Lower lobe of right lung (tissue), 2 donors: Measurements from ENCODE around the gene TMCC2. TPM values are rescaled to one million over a fixed set of nuclear protein-coding genes. Genes with fewer than 3 reads are reported as not detected.
A peak's percentile ranks its signal among the peaks of the same experiment; 100 is the strongest.

ENCODE experiments used
- ATAC-seq, 2 donors: fragments of 200-7000 bp; cut with Tn5 transposase; one replicate each; pipeline ENCODE4 v1.9.1; 2020 to 2022; ENCODE audit warnings: mild to moderate bottlenecking in 2 of 2, moderate library complexity in 2 of 2
- DNase-seq: peaks from one replicate; pipeline ENCODE4 v3.0.0-alpha.2; 2020
- H3K27ac ChIP-seq: fragments of 200-600 bp; one replicate; pipeline ENCODE4 v1.8.0; 2022
- H3K27me3 ChIP-seq: fragments of 200-600 bp; one replicate; pipeline ENCODE4 v1.8.0; 2022; ENCODE audit warnings: low read depth
- H3K36me3 ChIP-seq: fragments of 200-600 bp; one replicate; pipeline ENCODE4 v1.8.0; 2022; ENCODE audit warnings: mild to moderate bottlenecking
- H3K4me1 ChIP-seq: fragments of 200-600 bp; one replicate; pipeline ENCODE4 v1.8.0; 2022
- H3K4me3 ChIP-seq: fragments of 200-600 bp; one replicate; pipeline ENCODE4 v1.8.0; 2022; ENCODE audit warnings: mild to moderate bottlenecking
- H3K9me3 ChIP-seq: fragments of 200-600 bp; one replicate; pipeline ENCODE4 v1.8.0; 2022
- intact Hi-C: fragments of 100-400 bp; cut with DNase I; formaldehyde crosslinking; loops from one replicate; pipeline ENCODE4 v1.11.0; 2022
- total RNA-seq: library from RNA; stranded (reverse); fragmentation: NEBNext Ultra II Directional; extraction: Animal tissue kit (Norgen Biotek cat#: 25700); gene quantifications from one replicate; pipeline ENCODE4 v1.2.1, GENCODE V29; 2021
- TF ChIP-seq, protein P1 (sequence below): fragments of 200-600 bp; IDR thresholded peaks from one replicate; pipeline ENCODE4 v1.8.0; 2022; ENCODE audit warnings: antibody characterized with exemption, mild to moderate bottlenecking
- donor health status: DM: no; HTN: yes; CAD: no; lungs with severe emphysema.

Gene TMCC2
- total RNA-seq, 1 donor from 2014 or later = 3.0 TPM

DNA sequence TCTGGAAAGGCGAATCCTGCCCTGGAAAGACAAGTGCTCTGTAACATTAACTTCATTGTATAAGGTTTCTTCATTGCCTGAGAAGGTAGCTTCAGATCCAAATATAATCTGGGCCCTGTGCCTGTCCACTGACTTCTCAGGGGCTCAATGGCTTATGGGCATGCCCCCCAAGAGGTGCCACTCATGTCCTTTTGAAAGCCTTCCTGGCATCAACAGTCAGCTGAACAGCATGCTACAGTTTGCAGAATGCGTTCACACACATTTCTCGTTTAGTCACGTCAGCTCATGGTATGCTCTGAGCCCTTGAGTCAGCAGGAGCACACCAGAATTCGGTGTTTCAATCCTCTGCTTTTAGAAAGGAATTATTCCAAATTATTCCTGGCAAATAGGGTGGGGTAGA lies 23.8 kb downstream of the TMCC2 start:
- Histone ChIP-seq H3K27ac (no peak overlapping the region), H3K4me1 (peaks cover 44% of the 10 kb centered on the region), H3K9me3 (no peaks in the 10 kb centered on the region), H3K4me3 (no peak overlapping the region), H3K36me3 (no peaks in the 10 kb centered on the region), H3K27me3 (no peaks in the 10 kb centered on the region)
- TF ChIP-seq, protein P1, sequence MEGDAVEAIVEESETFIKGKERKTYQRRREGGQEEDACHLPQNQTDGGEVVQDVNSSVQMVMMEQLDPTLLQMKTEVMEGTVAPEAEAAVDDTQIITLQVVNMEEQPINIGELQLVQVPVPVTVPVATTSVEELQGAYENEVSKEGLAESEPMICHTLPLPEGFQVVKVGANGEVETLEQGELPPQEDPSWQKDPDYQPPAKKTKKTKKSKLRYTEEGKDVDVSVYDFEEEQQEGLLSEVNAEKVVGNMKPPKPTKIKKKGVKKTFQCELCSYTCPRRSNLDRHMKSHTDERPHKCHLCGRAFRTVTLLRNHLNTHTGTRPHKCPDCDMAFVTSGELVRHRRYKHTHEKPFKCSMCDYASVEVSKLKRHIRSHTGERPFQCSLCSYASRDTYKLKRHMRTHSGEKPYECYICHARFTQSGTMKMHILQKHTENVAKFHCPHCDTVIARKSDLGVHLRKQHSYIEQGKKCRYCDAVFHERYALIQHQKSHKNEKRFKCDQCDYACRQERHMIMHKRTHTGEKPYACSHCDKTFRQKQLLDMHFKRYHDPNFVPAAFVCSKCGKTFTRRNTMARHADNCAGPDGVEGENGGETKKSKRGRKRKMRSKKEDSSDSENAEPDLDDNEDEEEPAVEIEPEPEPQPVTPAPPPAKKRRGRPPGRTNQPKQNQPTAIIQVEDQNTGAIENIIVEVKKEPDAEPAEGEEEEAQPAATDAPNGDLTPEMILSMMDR = no peak
- intact Hi-C loops = loop anchor here (10.0 kb wide), 1 partner anchor 127 kb away; the partner anchor contains the start of gene RBBP5
- DNase-seq (no peak), ATAC-seq (no peak)

DNA sequence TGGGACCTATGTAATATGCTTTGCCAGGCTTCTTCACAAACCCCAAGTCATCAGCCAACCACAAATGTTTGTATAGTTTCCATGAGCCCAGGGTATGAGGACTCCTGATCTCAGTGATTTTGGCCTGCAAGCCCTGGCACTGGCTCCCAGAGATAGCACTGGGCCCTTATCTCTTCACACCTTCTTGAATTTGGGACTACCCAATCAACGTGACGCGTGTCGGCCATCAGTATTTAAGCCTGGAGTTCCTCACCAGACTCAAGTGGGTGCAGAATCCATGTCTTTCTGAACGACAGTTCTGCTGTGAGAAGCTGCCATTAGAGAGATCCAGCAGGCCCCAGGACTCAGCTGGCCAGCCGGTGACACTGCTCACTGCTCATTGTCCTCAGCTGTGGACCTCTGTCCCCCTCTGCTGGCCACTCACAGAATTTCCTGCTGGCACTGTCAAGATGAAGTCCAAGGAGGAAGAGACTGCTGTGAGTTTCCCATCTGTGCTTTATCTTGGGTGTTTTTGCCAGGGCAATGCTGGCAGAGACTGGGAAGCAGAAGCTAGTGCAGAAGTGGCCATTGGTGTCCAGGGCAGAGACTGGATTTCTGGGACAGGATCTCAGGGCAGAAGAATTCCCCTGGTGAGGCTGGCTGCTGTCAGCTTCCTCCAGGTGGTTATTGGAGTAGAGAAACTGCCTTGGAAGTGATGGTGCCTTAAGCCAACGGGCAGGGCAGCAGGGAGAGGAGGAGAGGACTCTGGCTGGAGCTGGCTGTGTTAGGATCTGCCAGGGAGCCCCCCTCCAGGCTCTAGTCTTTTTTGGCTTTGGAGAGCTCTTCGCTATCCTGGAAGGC lies 28.4 kb downstream of the TMCC2 start:
- no peak overlapping the region for H3K4me3 ChIP-seq
- peaks cover 37% of the 10 kb centered on the region for H3K4me1 ChIP-seq
- intact Hi-C loops = loop anchor here (10.0 kb wide), 1 partner anchor 131 kb away; the partner anchor contains the start of gene RBBP5
- DNase-seq = peak; percentile 89
- H3K27me3 ChIP-seq = no peaks in the 10 kb centered on the region
- TF ChIP-seq, protein P1 = peak; percentile 96
- H3K27ac ChIP-seq = no peak overlapping the region
- peak; percentile 93 to 94 for ATAC-seq
- no peaks in the 10 kb centered on the region for H3K9me3 ChIP-seq
- no peaks in the 10 kb centered on the region for H3K36me3 ChIP-seq

DNA sequence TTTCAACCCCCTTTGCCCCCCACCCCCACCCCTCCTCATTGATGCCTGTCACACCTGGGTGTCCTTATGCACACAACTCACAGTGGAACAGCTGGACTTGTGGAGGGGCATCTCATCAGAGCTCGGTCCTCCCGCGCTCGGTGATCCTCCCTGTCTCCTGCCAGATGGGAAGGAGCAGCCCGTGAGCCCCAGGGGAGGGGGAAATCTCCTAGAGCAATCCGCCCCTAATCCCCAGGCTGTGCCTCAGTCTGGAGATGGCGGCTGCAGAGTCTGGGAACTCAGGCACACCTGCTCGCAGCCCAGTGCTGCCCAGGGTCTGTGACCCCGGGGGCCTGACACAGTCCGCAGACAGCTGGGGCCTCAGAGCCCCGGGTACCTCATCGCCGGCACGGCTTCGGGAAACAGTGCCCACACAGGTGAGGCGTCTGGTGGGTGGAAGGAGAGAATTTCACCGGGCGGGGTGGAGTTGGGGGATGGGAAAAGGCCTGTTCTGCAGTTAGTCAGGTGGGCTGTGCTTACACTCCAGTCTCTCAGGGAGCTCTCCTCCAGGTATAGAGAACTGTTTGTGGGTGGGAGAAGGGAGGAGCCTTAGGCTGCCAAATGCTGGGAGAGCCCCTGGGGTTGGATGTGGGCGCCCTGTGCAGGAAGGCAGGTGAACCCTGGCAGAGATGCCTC lies 29.3 kb downstream of the TMCC2 start:
- Histone ChIP-seq H3K9me3 (no peaks in the 10 kb centered on the region), H3K4me1 (peaks cover 46% of the 10 kb centered on the region), H3K27me3 (no peaks in the 10 kb centered on the region), H3K4me3 (no peak overlapping the region), H3K27ac (no peak overlapping the region), H3K36me3 (no peaks in the 10 kb centered on the region)
- intact Hi-C loops = loop anchor here (10.0 kb wide), 1 partner anchor 132 kb away; the partner anchor contains the start of gene RBBP5
- no peak for ATAC-seq
- no peak for DNase-seq
- TF ChIP-seq, protein P1 = no peak

DNA sequence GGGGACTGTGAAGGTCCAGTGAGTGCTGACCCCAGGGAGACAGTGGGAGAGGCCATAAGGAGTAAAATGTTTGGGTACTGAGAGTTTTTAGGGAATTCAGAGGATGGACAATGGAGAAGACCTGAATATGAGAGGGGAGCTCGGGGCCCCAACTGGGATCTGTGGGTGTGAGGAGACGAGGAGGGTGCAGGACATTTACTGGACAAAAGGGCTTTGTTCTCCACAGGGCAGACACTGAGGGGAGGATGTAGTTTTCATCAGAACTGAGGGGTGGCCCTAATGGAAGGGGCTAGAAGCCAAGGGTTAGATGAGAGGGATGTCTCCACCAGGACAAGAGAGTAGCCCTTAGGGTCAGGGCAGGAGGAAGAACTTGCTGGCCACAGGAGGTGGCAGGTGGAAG lies 30.0 kb downstream of the TMCC2 start:
- Histone ChIP-seq H3K4me3 (no peak overlapping the region), H3K9me3 (no peaks in the 10 kb centered on the region), H3K27ac (no peak overlapping the region), H3K36me3 (no peaks in the 10 kb centered on the region), H3K27me3 (no peaks in the 10 kb centered on the region), H3K4me1 (peaks cover 52% of the 10 kb centered on the region)
- DNase-seq = no peak
- intact Hi-C loops = loop anchor here (10.0 kb wide), 1 partner anchor 133 kb away; the partner anchor contains the start of gene RBBP5
- no peak for ATAC-seq
- TF ChIP-seq, protein P1 = no peak

DNA sequence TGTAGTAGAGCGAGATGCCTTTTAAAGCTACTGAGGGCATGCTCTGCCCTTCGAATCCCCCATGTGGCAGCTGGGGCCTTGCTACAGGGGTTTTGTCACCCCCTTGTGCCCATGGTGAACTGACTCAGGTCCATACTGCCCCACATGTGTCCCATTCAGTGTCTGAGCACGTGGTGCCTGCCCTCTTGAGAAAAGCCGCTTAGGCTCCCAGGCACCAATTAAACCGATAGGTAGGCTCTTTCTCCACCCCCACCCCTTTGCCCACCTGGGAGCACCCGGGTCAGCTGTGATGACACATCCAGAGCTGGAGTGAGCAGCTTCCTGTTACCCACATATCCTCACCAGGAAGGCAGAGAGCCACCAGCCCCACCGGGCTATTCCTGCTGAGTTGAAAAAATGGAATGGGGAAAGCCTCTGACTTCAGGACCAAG lies 30.5 kb downstream of the TMCC2 start:
- DNase-seq = no peak
- Histone ChIP-seq H3K9me3 (no peaks in the 10 kb centered on the region), H3K4me1 (peaks cover 55% of the 10 kb centered on the region), H3K36me3 (no peaks in the 10 kb centered on the region), H3K27me3 (no peaks in the 10 kb centered on the region), H3K4me3 (no peak overlapping the region), H3K27ac (no peak overlapping the region)
- ATAC-seq = no peak
- intact Hi-C loops = loop anchor here (10.0 kb wide), 1 partner anchor 133 kb away; the partner anchor contains the start of gene RBBP5
- TF ChIP-seq, protein P1 = no peak
